Cardiac septum (tissue), 1 donor: ENCODE results near the gene ARHGAP26. TPM values are rescaled to one million over a fixed set of nuclear protein-coding genes. Genes with fewer than 3 reads are reported as not detected.

Source experiments
- DNase-seq: peaks from one replicate; pipeline ENCODE4 v3.0.0-alpha.2; 2020; ENCODE audit warnings: low spot score
- intact Hi-C: fragments of 100-400 bp; cut with DNase I; formaldehyde crosslinking; loops from one replicate; pipeline ENCODE4 v1.14.0; 2022
- total RNA-seq: library from RNA; stranded (reverse); fragmentation: NEBNext Ultra II Directional; extraction: Animal tissue kit (Norgen Biotek cat#: 25700); gene quantifications from one replicate; pipeline ENCODE4 v1.2.1, GENCODE V29; 2021
- donor health status: DM: no; HTN: no; CAD: no.

The ARHGAP26 gene
- total RNA-seq, 1 donor from 2014 or later = 32.0 TPM

GRCh38 chr5:143054480-143054941, 284.3 kb downstream of the ARHGAP26 start:
- DNase-seq = no peak
- intact Hi-C loops = no loop called here

GRCh38 chr5:143055596-143056338, 285.6 kb downstream of the ARHGAP26 start:
- no peak for DNase-seq
- intact Hi-C loops = no loop called here

GRCh38 chr5:143056339-143056704, 286.1 kb downstream of the ARHGAP26 start:
- no peak for DNase-seq
- intact Hi-C loops = no loop called here

GRCh38 chr5:143056792-143057579, 286.8 kb downstream of the ARHGAP26 start:
- DNase-seq = no peak
- intact Hi-C loops = no loop called here

- intact Hi-C loops = no loop called here
- DNase-seq = no peak
Observed at GRCh38 chr5:143057580-143057999, 287.4 kb downstream of the ARHGAP26 start.

- intact Hi-C loops = no loop called here
- no peak for DNase-seq
Observed at GRCh38 chr5:143059355-143059754, 289.2 kb downstream of the ARHGAP26 start.

GRCh38 chr5:143059976-143060765, 290.0 kb downstream of the ARHGAP26 start:
- intact Hi-C loops = loop anchor here (5.0 kb wide), 3 partner anchors 58 to 342 kb away; partner anchors contain the start of gene NR3C1
- no peak for DNase-seq

GRCh38 chr5:143061161-143061945, 291.2 kb downstream of the ARHGAP26 start:
- intact Hi-C loops = loop anchor here (5.0 kb wide), 3 partner anchors 59 to 341 kb away; partner anchors contain the start of gene NR3C1
- no peak for DNase-seq

- intact Hi-C loops = loop anchor here (5.0 kb wide), 3 partner anchors 60 to 340 kb away; partner anchors contain the start of gene NR3C1
- no peak for DNase-seq
Observed at GRCh38 chr5:143062379-143062778, 292.2 kb downstream of the ARHGAP26 start.

GRCh38 chr5:143063175-143063970, 293.2 kb downstream of the ARHGAP26 start:
- intact Hi-C loops = loop anchor here (5.0 kb wide), 3 partner anchors 61 to 339 kb away; partner anchors contain the start of gene NR3C1
- DNase-seq = no peak

- intact Hi-C loops = loop anchor here (5.0 kb wide), 3 partner anchors 62 to 338 kb away; partner anchors contain the start of gene NR3C1
- DNase-seq = no peak
Observed at GRCh38 chr5:143064218-143064641, 294.1 kb downstream of the ARHGAP26 start.

- intact Hi-C loops = loop anchor here (5.0 kb wide), 3 partner anchors 62 to 338 kb away; partner anchors contain the start of gene NR3C1
- no peak for DNase-seq
Observed at GRCh38 chr5:143064676-143065075, 294.5 kb downstream of the ARHGAP26 start.

GRCh38 chr5:143065185-143065965, 295.2 kb downstream of the ARHGAP26 start:
- intact Hi-C loops = no loop called here
- DNase-seq = no peak

- DNase-seq = no peak
- intact Hi-C loops = no loop called here
Observed at GRCh38 chr5:143065996-143066522, 295.9 kb downstream of the ARHGAP26 start.

- intact Hi-C loops = no loop called here
- DNase-seq = no peak
Observed at GRCh38 chr5:143066556-143067281, 296.5 kb downstream of the ARHGAP26 start.

GRCh38 chr5:143068712-143069111, 298.5 kb downstream of the ARHGAP26 start:
- intact Hi-C loops = no loop called here
- DNase-seq = no peak
